Endothelial cell of umbilical vein (primary cell): ENCODE results near the gene RAI1. TPM values are rescaled to one million over a fixed set of nuclear protein-coding genes. Genes with fewer than 3 reads are reported as not detected.
A peak's percentile ranks its signal among the peaks of the same experiment; 100 is the strongest.

Experiments used
- BruUV-seq: library from RNA; stranded (reverse); fragments of 400-500 nt; replicated peaks from 2 replicates; lab custom pipeline; 2021; lab: Mats Ljungman, UMichigan
- CTCF ChIA-PET: fragments of 300-600, 350-600 bp; sonication (Branson Sonifier 250); formaldehyde crosslinking; loops from one replicate; lab custom pipeline; 2021; ENCODE audit warnings: antibody characterized with exemption, inconsistent platforms; lab: Charles Lee
- POLR2A ChIA-PET: fragments of 300-600, 350-600 bp; sonication (Branson Sonifier 250); formaldehyde crosslinking; loops from one replicate; lab custom pipeline; 2021; ENCODE audit warnings: antibody characterized with exemption, inconsistent platforms; lab: Charles Lee
- DNase-seq: peaks from one replicate; pipeline ENCODE4 v3.0.0-alpha.2; 2011; ENCODE audit warnings: low read depth, low spot score
- FAIRE-seq: peaks from 2 replicates; lab custom pipeline; 2011; peaks lifted over from hg19 to GRCh38; lab: Jason Lieb, UNC
- H2AFZ ChIP-seq: 2 replicates; pipeline ENCODE4 v1.6.0; 2012; ENCODE audit warnings: low read depth, low read length, control low read depth, inconsistent platforms
- H3K27ac ChIP-seq: 2 replicates; pipeline ENCODE4 v1.5.1; 2011; ENCODE audit warnings: low read depth, mild to moderate bottlenecking, control low read depth, low read length, moderate library complexity; ENCODE audit not compliant: insufficient read depth
- H3K27me3 ChIP-seq, 2 experiments: 2 replicates each; pipeline versions ENCODE4 v1.6.0 to v1.6.1; 2011; ENCODE audit warnings: low read length in 2 of 2, mixed read lengths in 1 of 2; ENCODE audit not compliant: control insufficient read depth in 2 of 2, insufficient read depth in 2 of 2
- H3K36me3 ChIP-seq, 2 experiments: 2 replicates in 1 of 2; 3 replicates in 1 of 2; pipeline ENCODE4 v1.5.1; 2011; ENCODE audit warnings: low read length in 2 of 2, mild to moderate bottlenecking in 1 of 2, moderate library complexity in 1 of 2; ENCODE audit not compliant: control insufficient read depth in 2 of 2, insufficient read depth in 2 of 2; ENCODE audit errors: extremely low read depth in 1 of 2
- H3K4me1 ChIP-seq: 3 replicates; pipeline ENCODE4 v1.5.1; 2011; ENCODE audit warnings: mild to moderate bottlenecking, low read length; ENCODE audit not compliant: control insufficient read depth, insufficient read depth; ENCODE audit errors: extremely low read depth
- H3K4me2 ChIP-seq: 2 replicates; pipeline ENCODE4 v1.6.1; 2011; ENCODE audit warnings: low read length, control low read depth, mixed read lengths; ENCODE audit not compliant: insufficient read depth
- H3K4me3 ChIP-seq, 3 experiments: fragments of 200-600 bp in 1 of 3; sonication (generic), shearing (Covaris generic) in 1 of 3; replicated peaks in 1 of 3; 2 replicates each; pipeline ENCODE4 v1.5.1; 2011 to 2016; ENCODE audit warnings: control low read depth in 3 of 3, low read length in 3 of 3, mild to moderate bottlenecking in 2 of 3, inconsistent platforms in 1 of 3, low read depth in 1 of 3, moderate library complexity in 1 of 3; ENCODE audit not compliant: insufficient read depth in 1 of 3
- H3K79me2 ChIP-seq: 2 replicates; pipeline ENCODE4 v1.6.0; 2012; ENCODE audit warnings: low read length, inconsistent platforms; ENCODE audit not compliant: control insufficient read depth, insufficient read depth
- H3K9ac ChIP-seq: replicated peaks from 2 replicates; pipeline ENCODE3; 2011; ENCODE audit warnings: low read length, control low read depth; ENCODE audit not compliant: insufficient read depth; ENCODE audit errors: extremely low read depth
- H3K9me1 ChIP-seq: replicated peaks from 3 replicates; pipeline ENCODE4 v1.6.0; 2011; ENCODE audit warnings: mild to moderate bottlenecking, low read length; ENCODE audit not compliant: control insufficient read depth, insufficient read depth; ENCODE audit errors: extremely low read depth
- H3K9me3 ChIP-seq: replicated peaks from 2 replicates; pipeline ENCODE4 v1.5.1; 2012; ENCODE audit warnings: low read length, inconsistent platforms; ENCODE audit not compliant: control insufficient read depth, insufficient read depth
- H4K20me1 ChIP-seq: replicated peaks from 2 replicates; pipeline ENCODE3; 2011; ENCODE audit warnings: mild to moderate bottlenecking, low read length; ENCODE audit not compliant: control insufficient read depth, insufficient read depth; ENCODE audit errors: extremely low read depth
- CTCF ChIP-seq, 2 donors: IDR thresholded peaks; 1 replicate in 1 of 2; 2 replicates in 1 of 2; pipeline ENCODE4 v1.5.1; 2011; ENCODE audit warnings: low read length in 2 of 2, mild to moderate bottlenecking in 2 of 2, moderate library complexity in 2 of 2, control low read depth in 1 of 2, inconsistent platforms in 1 of 2, low read depth in 1 of 2; ENCODE audit not compliant: insufficient read depth in 1 of 2; ENCODE audit errors: extremely low read depth in 1 of 2
- EZH2 ChIP-seq: IDR thresholded peaks from 2 replicates; pipeline ENCODE4 v1.6.1; 2012; ENCODE audit warnings: borderline replicate concordance, low read depth, mild to moderate bottlenecking, moderate library complexity, low read length, inconsistent platforms; ENCODE audit not compliant: severe bottlenecking
- FOS ChIP-seq: IDR thresholded peaks from 2 replicates; pipeline ENCODE4 v1.6.1; 2011; ENCODE audit warnings: mild to moderate bottlenecking, low read length, moderate library complexity, borderline replicate concordance; ENCODE audit not compliant: insufficient read depth
- GATA2 ChIP-seq: IDR thresholded peaks from 2 replicates; pipeline ENCODE4 v1.7.0; 2011; ENCODE audit warnings: low read depth, mild to moderate bottlenecking, moderate library complexity, mixed read lengths, low read length; ENCODE audit not compliant: insufficient read length, insufficient read depth
- JUN ChIP-seq: IDR thresholded peaks from 2 replicates; pipeline ENCODE4 v1.6.1; 2011; ENCODE audit warnings: borderline replicate concordance, low read depth; ENCODE audit not compliant: insufficient read length, insufficient read depth
- MAX ChIP-seq: IDR thresholded peaks from 2 replicates; pipeline ENCODE4 v1.6.1; 2011; ENCODE audit not compliant: insufficient read depth, insufficient read length
- MYC ChIP-seq: IDR thresholded peaks from one replicate; pipeline ENCODE4 v1.6.1; 2011; ENCODE audit warnings: mild to moderate bottlenecking, low read depth, low read length
- POLR2A ChIP-seq: IDR thresholded peaks from 2 replicates; pipeline ENCODE4 v1.6.1; 2012; ENCODE audit warnings: low read depth, mild to moderate bottlenecking, control low read depth, low read length
- POLR2AphosphoS5 ChIP-seq: IDR thresholded peaks from 2 replicates; pipeline ENCODE4 v1.6.1; 2012; ENCODE audit warnings: low read depth, mild to moderate bottlenecking, control low read depth, low read length, moderate library complexity; ENCODE audit not compliant: insufficient read depth
- dilution Hi-C: fragments of 300-500 bp; cut with MboI; formaldehyde crosslinking; loops from one replicate; pipeline ENCODE4 v1.15.0; 2019; ENCODE audit warnings: low sequenced_read_pairs; ENCODE audit not compliant: extremely low pct_ligation_motif_present
- intact Hi-C: fragments of 100-400 bp; cut with micrococcal nuclease; formaldehyde crosslinking; loops from one replicate; pipeline ENCODE4 v1.10.0; 2022
- polyA plus RNA-seq, 4 experiments: library from polyadenylated mRNA; depleted of rRNA in 3 of 4; stranded (reverse) in 3 of 4; unstranded in 1 of 4; fragments of >200 nt; gene quantifications; 2 replicates each; pipeline versions ENCODE4 v1.2.1 to v1.2.3, GENCODE V29; 2011 to 2012; ENCODE audit warnings: missing spikeins in 1 of 4
- total RNA-seq: library from RNA; stranded (reverse); gene quantifications from 2 replicates; pipeline ENCODE4 v1.2.3, GENCODE V29; 2021

RAI1 gene
- total and polyA plus RNA-seq, 2 donors (not counting 3 experiments of a cell fraction or from before 2014, with no cell fraction given): 7.8 to 43.3 TPM

- Histone ChIP-seq H3K79me2 (peaks cover 61% of the 10 kb centered on the region), H3K27ac (peak overlapping the region; percentile 79), H3K27me3 (no peaks in the 10 kb centered on the region), H3K9ac (peak overlapping the region; percentile 86), H4K20me1 (no peaks in the 10 kb centered on the region), H3K4me3 (peak overlapping the region; percentile 65 to 91 (median 69)), H2AFZ (no peak overlapping the region), H3K36me3 (no peaks in the 10 kb centered on the region), H3K4me2 (peak overlapping the region; percentile 53), H3K9me1 (no peaks in the 10 kb centered on the region), H3K4me1 (peaks cover 24% of the 10 kb centered on the region), H3K9me3 (no peaks in the 10 kb centered on the region)
- TSS peak; percentile 28 for BruUV-seq
- ChIA-PET CTCF (interaction anchor here (0.5 to 1.3 kb wide), 6 partner anchors 57 to 308 kb away, joined by 3 to 6 read pairs (median 3); partner anchors contain the start of gene SREBF1), POLR2A (no interaction called here)
- DNase-seq: peak; percentile 67
- dilution Hi-C loops (no loop called here), intact Hi-C loops (loop anchor here (1.0 to 5.0 kb wide), 5 partner anchors 11 to 194 kb away; no protein-coding TSS in a partner anchor)
- FAIRE-seq: peak; percentile 79
- TF ChIP-seq JUN: no peak
- TF ChIP-seq POLR2A: peak; percentile 32
Measured at GRCh38 chr17:17682737-17683680, 1.8 kb downstream of the RAI1 start.

GRCh38 chr17:17683710-17684365, 2.6 kb downstream of the RAI1 start:
- H3K9me1 ChIP-seq: no peaks in the 10 kb centered on the region
- H3K4me3 ChIP-seq: no peak overlapping the region
- FAIRE-seq: no peak
- dilution Hi-C loops: no loop called here
- H4K20me1 ChIP-seq: no peaks in the 10 kb centered on the region
- peaks cover 24% of the 10 kb centered on the region for H3K4me1 ChIP-seq
- H3K4me2 ChIP-seq: no peak overlapping the region
- H3K36me3 ChIP-seq: no peaks in the 10 kb centered on the region
- peak overlapping the region; percentile 79 for H3K27ac ChIP-seq
- no peak for DNase-seq
- ChIA-PET POLR2A (no interaction called here), CTCF (interaction anchor here (0.5 to 1.3 kb wide), 2 partner anchors 152 to 307 kb away, joined by 3 read pairs; partner anchors contain the start of gene SREBF1)
- H3K27me3 ChIP-seq: no peaks in the 10 kb centered on the region
- peaks cover 68% of the 10 kb centered on the region for H3K79me2 ChIP-seq
- BruUV-seq: no TSS peak
- TF ChIP-seq CTCF (IDR thresholded peaks at IDR 0.05; ENCODE audit: extremely low read depth in 1 of 2, insufficient read depth in 1 of 2, low read depth in 1 of 2, low read length in 2 of 2): no peak
- TF ChIP-seq FOS: no peak
- TF ChIP-seq EZH2: no peak
- TF ChIP-seq MAX: no peak
- no peak for TF ChIP-seq MYC
- TF ChIP-seq POLR2A: no peak
- TF ChIP-seq JUN: no peak
- TF ChIP-seq GATA2: no peak
- no peak for TF ChIP-seq POLR2AphosphoS5
- intact Hi-C loops: loop anchor here (2.0 to 5.0 kb wide), 2 partner anchors 101 to 193 kb away; no protein-coding TSS in a partner anchor
- H3K9ac ChIP-seq: peak overlapping the region; percentile 86
- H2AFZ ChIP-seq: no peak overlapping the region
- no peaks in the 10 kb centered on the region for H3K9me3 ChIP-seq
